ENCODE results near the gene MAB21L4.

Gene MAB21L4

GRCh38 chr2:240877460-240878340 lies 18.3 kb downstream of the MAB21L4 start:
- DNase-seq (ENCODE audit: low read depth in 2 of 2), result no peak

- no peak for DNase-seq (ENCODE audit: low read depth in 2 of 2)
Measured at GRCh38 chr2:240876475-240877251, 19.3 kb downstream of the MAB21L4 start.

GRCh38 chr2:240876035-240876474 lies 19.9 kb downstream of the MAB21L4 start:
- no peak for DNase-seq (ENCODE audit: low read depth in 2 of 2)

- DNase-seq (ENCODE audit: low read depth in 2 of 2), result no peak
Measured at GRCh38 chr2:240875228-240876034, 20.5 kb downstream of the MAB21L4 start.

GRCh38 chr2:240874715-240875227 lies 21.2 kb downstream of the MAB21L4 start:
- DNase-seq (ENCODE audit: low read depth in 2 of 2), result no peak

GRCh38 chr2:240873805-240874714 lies 21.9 kb downstream of the MAB21L4 start:
- no peak for DNase-seq (ENCODE audit: low read depth in 2 of 2)

GRCh38 chr2:240873098-240873788 lies 22.7 kb downstream of the MAB21L4 start:
- DNase-seq (ENCODE audit: low read depth in 2 of 2), result no peak

GRCh38 chr2:240872317-240873097 lies 23.4 kb downstream of the MAB21L4 start:
- no peak for DNase-seq (ENCODE audit: low read depth in 2 of 2)

- DNase-seq (ENCODE audit: low read depth in 2 of 2), result no peak
Measured at GRCh38 chr2:240871071-240871958, 24.6 kb downstream of the MAB21L4 start.

- DNase-seq (ENCODE audit: low read depth in 2 of 2), result no peak
Measured at GRCh38 chr2:240869956-240870875, 25.7 kb downstream of the MAB21L4 start.

- DNase-seq (ENCODE audit: low read depth in 2 of 2), result no peak
Measured at GRCh38 chr2:240869109-240869955, 26.6 kb downstream of the MAB21L4 start.

GRCh38 chr2:240868286-240869108 lies 27.5 kb downstream of the MAB21L4 start, which contains the start of gene AGXT:
TSS of gene AGXT (plus strand) at chr2:240868824. CDS start at chr2:240868866, 42 bp downstream.
- DNase-seq (ENCODE audit: low read depth in 2 of 2), result no peak

- no peak for DNase-seq (ENCODE audit: low read depth in 2 of 2)
Measured at GRCh38 chr2:240865391-240865790, 30.6 kb downstream of the MAB21L4 start.

GRCh38 chr2:240864475-240864874 lies 31.5 kb downstream of the MAB21L4 start:
- no peak for DNase-seq (ENCODE audit: low read depth in 2 of 2)

GRCh38 chr2:240861547-240861946 lies 34.4 kb downstream of the MAB21L4 start:
- DNase-seq (ENCODE audit: low read depth in 2 of 2), result no peak
